GM21529 (cell line): ENCODE data around the gene PEX7.
"Not testable (repeated sequence)": the region's sequence is repeated elsewhere in the genome, so short reads cannot be mapped to it uniquely, and the experiment has no call there.

Source experiments
- ATAC-seq: cut with Tn5 transposase; IDR thresholded peaks from one replicate; pipeline ENCODE4 v1.9.1; 2021; ENCODE audit not compliant: unreplicated experiment

Gene PEX7

GRCh38 chr6:136840276-136841001 is 18.0 kb downstream of the PEX7 start:
- ATAC-seq, result no peak

- no peak for ATAC-seq
Observed at GRCh38 chr6:136843210-136843609, 20.8 kb downstream of the PEX7 start.

GRCh38 chr6:136846046-136846445 is 23.7 kb downstream of the PEX7 start:
- no peak for ATAC-seq

- not testable (repeated sequence) for ATAC-seq
Observed at GRCh38 chr6:136846477-136846876, 24.1 kb downstream of the PEX7 start.

GRCh38 chr6:136849979-136850563 is 27.7 kb downstream of the PEX7 start:
- ATAC-seq, result not testable (repeated sequence)

GRCh38 chr6:136859430-136859829 is 37.0 kb downstream of the PEX7 start:
- no peak for ATAC-seq

- ATAC-seq, result no peak
Observed at GRCh38 chr6:136860043-136860442, 37.7 kb downstream of the PEX7 start.

- no peak for ATAC-seq
Observed at GRCh38 chr6:136862662-136863061, 40.3 kb downstream of the PEX7 start.

- no peak for ATAC-seq
Observed at GRCh38 chr6:136863752-136864151, 41.4 kb downstream of the PEX7 start.

GRCh38 chr6:136864676-136865075 is 42.3 kb downstream of the PEX7 start:
- no peak for ATAC-seq

- no peak for ATAC-seq
Observed at GRCh38 chr6:136866872-136867416, 44.6 kb downstream of the PEX7 start.

- ATAC-seq, result no peak
Observed at GRCh38 chr6:136869451-136869850, 47.1 kb downstream of the PEX7 start.

GRCh38 chr6:136873748-136874147 is 51.4 kb downstream of the PEX7 start:
- ATAC-seq, result no peak

- ATAC-seq, result not testable (repeated sequence)
Observed at GRCh38 chr6:136876469-136876868, 54.1 kb downstream of the PEX7 start.

GRCh38 chr6:136880748-136881460 is 58.5 kb downstream of the PEX7 start:
- no peak for ATAC-seq

GRCh38 chr6:136886091-136886490 is 63.7 kb downstream of the PEX7 start:
- ATAC-seq, result no peak

- no peak for ATAC-seq
Observed at GRCh38 chr6:136887953-136888352, 65.6 kb downstream of the PEX7 start.

- ATAC-seq, result no peak
Observed at GRCh38 chr6:136889271-136890193, 67.1 kb downstream of the PEX7 start.

GRCh38 chr6:136890194-136890839 is 67.9 kb downstream of the PEX7 start:
- no peak for ATAC-seq

GRCh38 chr6:136890986-136891385 is 68.6 kb downstream of the PEX7 start:
- ATAC-seq, result no peak
